Activated CD4-positive, alpha-beta T cell treated with anti-CD3 and anti-CD28 coated beads, Interleukin-2, Interleukin-6, amounts not matched to agents 100 ng/mL and 50 ng/mL, durations not matched to agents 16 hours and 8 hours (primary cell): ENCODE data around the gene CHN1.

Experiments
- DNase-seq: peaks from one replicate; pipeline ENCODE4 v3.0.0-alpha.2; 2020

The CHN1 gene

GRCh38 chr2:174780856-174781255, 224.3 kb downstream of the CHN1 start:
- DNase-seq: no peak

- DNase-seq: no peak
These were observed 224.9 kb downstream of the CHN1 start for GRCh38 chr2:174780191-174780840.

GRCh38 chr2:174779361-174779928, 225.7 kb downstream of the CHN1 start:
- no peak for DNase-seq

GRCh38 chr2:174778085-174778981, 226.8 kb downstream of the CHN1 start:
- peak; percentile 77 for DNase-seq

GRCh38 chr2:174777347-174778084, 227.7 kb downstream of the CHN1 start:
- DNase-seq: no peak

- DNase-seq: no peak
These were observed 228.5 kb downstream of the CHN1 start for GRCh38 chr2:174776675-174777074.

GRCh38 chr2:174776223-174776622, 229.0 kb downstream of the CHN1 start:
- DNase-seq: peak; percentile 25

- no peak for DNase-seq
These were observed 229.6 kb downstream of the CHN1 start for GRCh38 chr2:174775571-174775980.

- DNase-seq: no peak
These were observed 230.3 kb downstream of the CHN1 start for GRCh38 chr2:174774886-174775285.

GRCh38 chr2:174773215-174773614, 232.0 kb downstream of the CHN1 start:
- DNase-seq: no peak

GRCh38 chr2:174772472-174772801, 232.7 kb downstream of the CHN1 start:
- no peak for DNase-seq

- DNase-seq: peak; percentile 60
These were observed 233.3 kb downstream of the CHN1 start for GRCh38 chr2:174771631-174772471.

GRCh38 chr2:174771136-174771535, 234.0 kb downstream of the CHN1 start:
- no peak for DNase-seq

- DNase-seq: no peak
These were observed 236.6 kb downstream of the CHN1 start for GRCh38 chr2:174768557-174768956.

- DNase-seq: no peak
These were observed 238.9 kb downstream of the CHN1 start for GRCh38 chr2:174766271-174766670.

- no peak for DNase-seq
These were observed 239.6 kb downstream of the CHN1 start for GRCh38 chr2:174765576-174765975.

GRCh38 chr2:174764280-174765255, 240.6 kb downstream of the CHN1 start, which contains the start of gene CHRNA1:
CHRNA1 (minus strand) TSS chr2:174764472; CDS start chr2:174764394, 78 bp downstream.
- DNase-seq: no peak

- DNase-seq: no peak
These were observed 241.4 kb downstream of the CHN1 start for GRCh38 chr2:174763780-174764179.

GRCh38 chr2:174762464-174762863, 242.7 kb downstream of the CHN1 start:
- no peak for DNase-seq

- no peak for DNase-seq
These were observed 243.3 kb downstream of the CHN1 start for GRCh38 chr2:174761837-174762236.
